ENCODE data around the gene METTL21A.

GRCh38 chr2:207635468-207636200 lies 10.4 kb upstream of the METTL21A start:
- no peak for TF ChIP-seq EZH2 (IDR thresholded peaks at IDR 0.05; ENCODE audit: borderline replicate concordance, insufficient read depth, low read length, poor library complexity, severe bottlenecking)
- no peak for TF ChIP-seq CTCF (IDR thresholded peaks at IDR 0.05; ENCODE audit: poor library complexity, severe bottlenecking)
- no peak for TF ChIP-seq REST (IDR thresholded peaks at IDR 0.05; ENCODE audit: borderline replicate concordance)

Measured in neural cell (in vitro differentiated cells).